ENCODE measurements around the gene SPI1.

The SPI1 gene

GRCh38 chr11:47375020-47375419 lies 3.3 kb downstream of the SPI1 start:
- TF ChIP-seq CTCF (IDR thresholded peaks at IDR 0.05): no peak
- TF ChIP-seq ZFX (IDR thresholded peaks at IDR 0.05; ENCODE audit: borderline replicate concordance): no peak
- H3K27ac ChIP-seq: no peak overlapping the region

DNA sequence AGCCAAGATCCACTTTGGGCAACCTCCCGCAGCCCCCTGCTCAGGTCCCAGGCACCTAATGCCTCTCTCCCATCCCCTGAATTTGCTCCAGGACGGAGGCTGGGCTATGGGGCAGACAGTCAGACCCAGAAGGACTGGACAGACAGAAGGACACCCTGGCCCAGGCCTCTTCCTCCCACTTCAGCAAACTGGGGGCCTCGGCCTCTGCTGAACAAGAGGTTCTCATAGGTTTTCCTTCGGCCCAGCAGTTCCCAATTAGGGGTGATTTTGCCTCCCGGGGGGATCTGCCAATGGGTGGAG lies 3.7 kb downstream of the SPI1 start:
- no peak overlapping the region for H3K27ac ChIP-seq
- TF ChIP-seq ZFX (IDR thresholded peaks at IDR 0.05; ENCODE audit: borderline replicate concordance) (no peak), CTCF (IDR thresholded peaks at IDR 0.05) (no peak)

DNA sequence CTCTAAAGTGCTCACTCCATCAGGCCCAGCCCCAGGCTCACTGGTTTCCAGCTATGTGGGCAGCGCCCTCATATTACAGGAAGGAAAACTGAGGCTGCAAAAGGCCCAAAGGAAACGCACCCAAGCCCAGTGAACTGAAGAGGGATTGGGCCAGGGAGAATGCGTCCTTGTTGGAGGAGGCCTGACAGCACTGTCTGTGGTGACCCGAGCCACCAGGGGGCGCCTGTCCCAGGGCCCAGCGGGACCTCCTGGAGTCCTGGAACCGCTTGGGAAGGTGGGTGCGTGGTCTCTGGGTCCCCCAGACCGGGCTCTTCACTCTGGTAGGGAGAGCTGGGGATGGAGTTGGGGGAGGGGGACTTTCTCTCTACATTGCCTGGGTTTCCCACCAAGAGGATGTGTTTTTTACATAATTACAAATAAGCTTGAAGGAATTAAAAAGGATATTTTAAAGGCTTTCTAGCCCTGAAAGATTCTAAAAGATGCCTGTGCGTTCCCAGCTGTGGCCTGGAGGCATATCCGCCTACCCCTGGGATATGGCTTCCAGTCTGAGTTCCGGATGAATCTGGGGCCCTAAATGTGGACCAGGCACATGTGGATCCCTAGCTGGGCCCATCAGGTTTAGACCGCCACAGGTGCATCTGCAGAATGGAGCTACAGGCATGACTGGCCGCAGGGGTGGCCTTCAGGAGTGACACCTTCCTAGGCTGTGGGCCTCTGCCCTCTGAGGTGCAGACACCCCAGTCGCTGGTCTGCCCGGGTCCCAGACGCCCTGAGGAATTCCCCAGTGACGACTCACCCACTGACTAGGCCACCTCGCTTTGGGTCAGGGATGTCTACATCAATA lies 4.2 kb downstream of the SPI1 start:
- peak; percentile 99 for TF ChIP-seq CTCF (IDR thresholded peaks at IDR 0.05)
- TF ChIP-seq ZFX (IDR thresholded peaks at IDR 0.05; ENCODE audit: borderline replicate concordance): no peak
- H3K27ac ChIP-seq: no peak overlapping the region

- no peak overlapping the region for H3K27ac ChIP-seq
- TF ChIP-seq ZFX (IDR thresholded peaks at IDR 0.05; ENCODE audit: borderline replicate concordance) (no peak), CTCF (IDR thresholded peaks at IDR 0.05) (no peak)
Measured at GRCh38 chr11:47372422-47372821, 5.9 kb downstream of the SPI1 start.

- TF ChIP-seq ZFX (IDR thresholded peaks at IDR 0.05; ENCODE audit: borderline replicate concordance) (no peak), CTCF (IDR thresholded peaks at IDR 0.05) (no peak)
Measured at GRCh38 chr11:47369676-47370075, 8.7 kb downstream of the SPI1 start.

DNA sequence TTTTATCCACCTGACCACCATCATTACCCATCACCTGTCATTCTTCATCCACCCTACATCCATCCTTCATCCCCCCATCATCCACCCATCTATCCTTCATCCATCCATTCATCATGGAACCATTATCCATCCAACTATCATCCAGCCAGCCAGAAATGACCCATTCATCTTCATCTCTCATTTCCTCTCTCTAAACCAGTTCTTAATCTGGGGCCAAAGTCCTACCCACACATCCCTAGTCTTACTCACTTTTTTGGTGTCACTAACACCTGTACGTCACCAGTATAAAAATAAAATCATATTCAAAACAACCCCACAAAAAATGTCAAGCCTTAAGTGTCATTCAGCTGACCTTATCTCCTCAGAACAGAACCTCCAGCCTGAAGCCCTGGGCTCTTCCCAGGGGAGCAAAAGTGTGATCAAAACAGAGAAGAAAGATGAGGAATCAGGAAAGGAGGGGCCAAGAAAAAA lies 12.3 kb downstream of the SPI1 start:
- TF ChIP-seq ZFX (IDR thresholded peaks at IDR 0.05; ENCODE audit: borderline replicate concordance): no peak
- no peak for TF ChIP-seq CTCF (IDR thresholded peaks at IDR 0.05)
- H3K27ac ChIP-seq: no peak overlapping the region

More at GRCh38 chr11:47369676-47370075, 8.7 kb downstream of the SPI1 start:
- H3K27ac ChIP-seq: no peak overlapping the region

DNA sequence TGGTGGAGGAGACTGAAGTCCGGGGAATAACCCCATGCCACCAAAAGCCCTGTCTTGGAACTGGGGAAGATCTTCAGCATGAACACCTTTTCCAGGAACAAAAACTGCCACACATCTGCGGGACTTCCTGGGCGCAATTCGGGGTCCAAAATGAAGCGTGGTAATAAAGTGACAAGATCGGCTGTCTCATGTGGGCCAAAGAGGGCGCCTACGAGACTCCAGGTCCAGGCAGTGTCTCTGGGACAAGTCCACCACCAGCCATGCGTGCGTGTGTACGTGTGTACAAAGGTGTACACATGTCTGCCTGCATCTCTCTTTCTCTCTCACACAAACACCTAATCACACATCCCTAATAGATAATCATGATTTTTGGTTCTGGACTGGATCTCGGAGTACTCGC lies 16.9 kb downstream of the SPI1 start:
- H3K27ac ChIP-seq: no peak overlapping the region
- TF ChIP-seq CTCF (IDR thresholded peaks at IDR 0.05) (no peak), ZFX (IDR thresholded peaks at IDR 0.05; ENCODE audit: borderline replicate concordance) (no peak)
